Testis (tissue), 2 donors: Measurements from ENCODE around the gene GNPTAB.

ENCODE experiments used
- CTCF ChIP-seq, 3 experiments: fragments of 450-650 bp in 2 of 3; fragments of 200-600 bp in 1 of 3; sonication (generic) in 1 of 3; IDR thresholded peaks; one replicate each; pipeline ENCODE4 v1.5.1; 2016 to 2019; ENCODE audit warnings: antibody characterized with exemption in 3 of 3, mild to moderate bottlenecking in 2 of 3, moderate library complexity in 1 of 3
- POLR2A ChIP-seq: fragments of 450-650 bp; IDR thresholded peaks from one replicate; pipeline ENCODE4 v1.6.1; 2017; ENCODE audit warnings: antibody characterized with exemption, mild to moderate bottlenecking, moderate library complexity

GRCh38 chr12:101838628-101839323 is 8.0 kb upstream of the GNPTAB start:
- TF ChIP-seq CTCF (IDR thresholded peaks at IDR 0.05): no peak
- TF ChIP-seq POLR2A: no peak
